Body of pancreas (tissue), 4 donors: Measurements from ENCODE around the gene ZFHX3. TPM values are rescaled to one million over a fixed set of nuclear protein-coding genes. Genes with fewer than 3 reads are reported as not detected.

Source experiments
- ATAC-seq: fragments of 150-250 bp; one replicate; pipeline ENCODE4 v1.9.1; 2016
- DNase-seq, 4 donors: peaks; one replicate each; pipeline ENCODE4 v3.0.0-alpha.2; 2019
- H3K27ac ChIP-seq, 4 donors: fragments of 200-600 bp; sonication (generic); 1 replicate in 3 of 4; 2 replicates in 1 of 4; pipeline versions ENCODE4 v1.5.1 to v1.6.1; 2016 to 2019; ENCODE audit warnings: mild to moderate bottlenecking in 1 of 4, mixed read lengths in 1 of 4, moderate library complexity in 1 of 4
- H3K27me3 ChIP-seq, 2 donors: fragments of 200-600 bp; sonication (generic); one replicate each; pipeline ENCODE4 v1.6.0; 2016; ENCODE audit warnings: mild to moderate bottlenecking in 1 of 2
- H3K36me3 ChIP-seq, 2 donors: fragments of 200-600 bp; sonication (generic); replicated peaks in 1 of 2; 2 replicates each; pipeline ENCODE4 v1.5.1; 2016; ENCODE audit warnings: low read depth in 2 of 2; ENCODE audit not compliant: insufficient read depth in 1 of 2
- H3K4me1 ChIP-seq: fragments of 200-600 bp; sonication (generic); one replicate; pipeline ENCODE4 v1.6.0; 2016
- H3K4me3 ChIP-seq, 2 donors: fragments of 200-600 bp; sonication (generic); 1 replicate in 1 of 2; 2 replicates in 1 of 2; pipeline ENCODE4 v1.5.1; 2016 to 2019
- H3K9me3 ChIP-seq, 3 donors: fragments of 200-600 bp; sonication (generic); 1 replicate in 2 of 3; 2 replicates in 1 of 3; pipeline ENCODE4 v1.5.1; 2016
- POLR2A ChIP-seq, 3 donors: fragments of 450-650 bp; IDR thresholded peaks; one replicate each; pipeline ENCODE4 v1.6.1; 2016; ENCODE audit warnings: antibody characterized with exemption in 3 of 3, mild to moderate bottlenecking in 2 of 3
- WGBS, 2 donors: methylation state at CpG; one replicate each; pipeline ENCODE4 v1.1.5; 2017; 5-methylcytosine and 5-hydroxymethylcytosine counted together
- intact Hi-C: fragments of 100-400 bp; cut with DNase I; formaldehyde crosslinking; loops from one replicate; pipeline ENCODE4 v1.15.1; 2023
- total RNA-seq, 2 donors: library from RNA; depleted of rRNA; stranded (reverse); fragments of >200 nt; gene quantifications; one replicate each; pipeline ENCODE4 v1.1.0, GENCODE V29; 2016
- TF ChIP-seq, protein P1 (sequence below), 7 experiments: fragments of 450-650 bp in 4 of 7; fragments of 200-600 bp in 3 of 7; sonication (generic) in 3 of 7; IDR thresholded peaks; one replicate each; pipeline ENCODE4 v1.5.1; 2016 to 2019; ENCODE audit warnings: antibody characterized with exemption in 7 of 7

ZFHX3 gene
- total RNA-seq, 2 donors from 2014 or later = 22.4 to 24.6 TPM

DNA sequence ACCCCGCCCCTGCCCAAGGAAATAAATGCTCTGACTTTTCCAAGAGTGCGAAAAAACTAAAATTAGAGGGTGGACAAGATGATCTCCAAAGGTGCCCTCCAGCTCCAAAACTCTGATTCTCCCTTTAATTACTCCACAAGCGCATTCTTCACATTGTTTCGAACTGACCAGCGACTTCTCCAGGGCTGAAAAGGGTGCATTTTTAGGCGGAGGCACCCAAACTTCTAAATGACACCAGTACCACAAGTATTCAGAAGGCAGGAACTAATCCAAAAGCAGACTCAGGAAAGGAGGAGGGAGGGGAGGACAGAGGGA lies 750 bp downstream of the ZFHX3 start:
- TF ChIP-seq POLR2A (IDR thresholded peaks at IDR 0.05) = no peak
- TF ChIP-seq, protein P1, sequence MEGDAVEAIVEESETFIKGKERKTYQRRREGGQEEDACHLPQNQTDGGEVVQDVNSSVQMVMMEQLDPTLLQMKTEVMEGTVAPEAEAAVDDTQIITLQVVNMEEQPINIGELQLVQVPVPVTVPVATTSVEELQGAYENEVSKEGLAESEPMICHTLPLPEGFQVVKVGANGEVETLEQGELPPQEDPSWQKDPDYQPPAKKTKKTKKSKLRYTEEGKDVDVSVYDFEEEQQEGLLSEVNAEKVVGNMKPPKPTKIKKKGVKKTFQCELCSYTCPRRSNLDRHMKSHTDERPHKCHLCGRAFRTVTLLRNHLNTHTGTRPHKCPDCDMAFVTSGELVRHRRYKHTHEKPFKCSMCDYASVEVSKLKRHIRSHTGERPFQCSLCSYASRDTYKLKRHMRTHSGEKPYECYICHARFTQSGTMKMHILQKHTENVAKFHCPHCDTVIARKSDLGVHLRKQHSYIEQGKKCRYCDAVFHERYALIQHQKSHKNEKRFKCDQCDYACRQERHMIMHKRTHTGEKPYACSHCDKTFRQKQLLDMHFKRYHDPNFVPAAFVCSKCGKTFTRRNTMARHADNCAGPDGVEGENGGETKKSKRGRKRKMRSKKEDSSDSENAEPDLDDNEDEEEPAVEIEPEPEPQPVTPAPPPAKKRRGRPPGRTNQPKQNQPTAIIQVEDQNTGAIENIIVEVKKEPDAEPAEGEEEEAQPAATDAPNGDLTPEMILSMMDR (IDR thresholded peaks at IDR 0.05) = no peak
- 34 to 47% methylated on average over 6 of the region's 6 CpGs for WGBS, 2 donors
- peak overlapping the region in 1 of 2 donors; percentile 45 for H3K4me3 ChIP-seq
- no peak for DNase-seq
- H3K27ac ChIP-seq = peak overlapping the region; percentile 90 to 97 (median 96)
- H3K4me1 ChIP-seq = peaks cover 70% of the 10 kb centered on the region
- H3K27me3 ChIP-seq = no peaks in the 10 kb centered on the region
- no peaks in the 10 kb centered on the region for H3K9me3 ChIP-seq
- no peaks in the 10 kb centered on the region for H3K36me3 ChIP-seq
- ATAC-seq = no peak
- intact Hi-C loops = no loop called here

DNA sequence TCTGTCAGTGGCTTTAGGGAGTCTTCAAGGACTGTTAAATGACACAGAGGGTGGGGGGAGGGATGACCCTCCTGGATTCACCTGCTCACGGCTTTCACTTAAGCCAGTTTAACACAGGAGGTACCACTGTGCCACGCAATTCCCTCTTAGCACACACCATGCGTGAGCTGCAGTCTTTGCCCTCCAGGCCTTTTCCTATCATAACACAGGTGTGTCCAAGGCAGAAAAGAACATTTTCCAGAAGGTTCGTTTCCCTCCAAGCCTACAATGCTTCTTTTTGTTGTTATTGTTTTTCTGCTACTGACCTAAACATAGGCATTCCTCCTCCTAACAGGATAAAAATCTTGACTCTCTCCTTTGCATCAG lies 1.1 kb downstream of the ZFHX3 start:
- intact Hi-C loops = no loop called here
- Histone ChIP-seq H3K27me3 (no peaks in the 10 kb centered on the region), H3K9me3 (no peaks in the 10 kb centered on the region), H3K4me1 (peaks cover 70% of the 10 kb centered on the region), H3K36me3 (no peaks in the 10 kb centered on the region), H3K4me3 (no peak overlapping the region), H3K27ac (peak overlapping the region; percentile 90 to 97 (median 96))
- DNase-seq (no peak), ATAC-seq (no peak)
- no peak for TF ChIP-seq POLR2A (IDR thresholded peaks at IDR 0.05)
- TF ChIP-seq, protein P1 (IDR thresholded peaks at IDR 0.05) = no peak
- WGBS, 2 donors = 40 to 41% methylated on average over 4 of the region's 4 CpGs

DNA sequence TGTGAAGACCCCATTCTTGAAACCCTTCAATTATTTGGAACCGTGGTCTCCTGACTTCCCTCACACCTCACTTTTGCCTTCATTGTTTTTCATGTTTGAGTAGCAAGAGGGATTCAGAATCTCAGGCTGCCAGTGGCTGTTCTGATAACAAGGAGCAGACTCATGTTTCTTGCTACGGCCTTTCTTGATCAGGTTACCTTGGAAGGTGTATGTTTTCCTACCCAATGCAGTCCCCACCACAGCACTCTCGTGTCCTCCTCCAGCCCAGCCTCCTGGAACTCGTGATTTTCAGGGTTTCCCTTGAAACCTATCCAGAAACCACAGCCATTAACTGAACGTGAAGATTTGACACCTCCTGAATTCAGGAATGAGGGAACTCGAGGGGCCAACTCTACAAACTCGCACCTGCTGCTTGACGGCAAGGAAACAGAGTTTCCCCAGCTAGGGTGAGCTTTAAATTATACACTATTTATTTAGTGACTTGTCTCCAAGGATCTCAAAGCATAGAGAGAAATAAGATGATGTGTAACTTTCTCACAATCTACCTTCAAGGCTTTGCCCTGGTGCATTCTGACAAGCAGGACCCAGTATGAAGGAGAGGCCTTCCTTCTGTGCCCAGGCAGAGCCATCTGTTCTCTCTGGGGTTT lies 1.6 kb downstream of the ZFHX3 start:
- Histone ChIP-seq H3K27me3 (no peaks in the 10 kb centered on the region), H3K27ac (peak overlapping the region; percentile 90 to 97 (median 96)), H3K36me3 (no peaks in the 10 kb centered on the region), H3K4me3 (no peak overlapping the region), H3K4me1 (peaks cover 68% of the 10 kb centered on the region), H3K9me3 (no peaks in the 10 kb centered on the region)
- DNase-seq (peak in 3 of 4 donors; percentile 44 to 50 (median 47)), ATAC-seq (no peak)
- WGBS, 2 donors = 22 to 25% methylated on average over 8 of the region's 8 CpGs
- intact Hi-C loops = no loop called here
- TF ChIP-seq POLR2A (IDR thresholded peaks at IDR 0.05) = no peak
- TF ChIP-seq, protein P1 (IDR thresholded peaks at IDR 0.05) = no peak

DNA sequence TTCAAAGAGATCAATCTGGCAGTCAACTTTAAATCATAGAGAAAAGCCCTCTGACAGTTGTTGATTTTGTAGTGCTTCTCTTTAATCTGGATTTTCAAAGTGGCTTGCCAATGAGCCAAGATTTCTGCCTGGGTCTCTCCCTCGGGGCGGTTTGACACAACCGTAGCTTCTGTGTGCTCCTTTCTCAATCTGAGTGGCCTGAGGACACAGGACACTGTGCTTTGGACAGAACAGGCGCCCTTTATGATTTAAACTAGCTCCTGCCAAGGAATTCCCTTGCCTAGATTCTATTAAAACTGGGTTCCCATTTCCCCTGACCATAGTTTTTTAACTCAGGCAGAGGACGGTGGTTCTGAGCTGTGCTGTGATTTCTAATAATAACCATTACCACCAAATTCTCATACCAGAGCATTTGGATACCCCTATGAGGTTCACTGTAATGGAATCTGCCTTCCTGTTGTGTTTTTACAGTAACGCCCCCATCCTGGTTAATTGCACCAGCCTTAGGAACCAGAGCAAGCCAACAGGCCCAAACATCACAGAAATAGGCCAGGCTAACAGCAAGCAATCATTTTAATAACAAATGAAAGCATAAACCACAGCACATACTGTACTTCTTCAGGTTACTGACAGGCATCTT lies 4.0 kb downstream of the ZFHX3 start:
- no peak overlapping the region for H3K27ac ChIP-seq
- intact Hi-C loops = no loop called here

More for the DNA sequence above, 4.0 kb downstream of the ZFHX3 start:
- no peak overlapping the region for H3K4me3 ChIP-seq
- no peak for ATAC-seq
- H3K27me3 ChIP-seq = no peaks in the 10 kb centered on the region
- TF ChIP-seq, protein P1 (IDR thresholded peaks at IDR 0.05) = no peak
- no peak for TF ChIP-seq POLR2A (IDR thresholded peaks at IDR 0.05)
- WGBS, 2 donors = 66 to 70% methylated on average over 6 of the region's 6 CpGs
- H3K4me1 ChIP-seq = peaks cover 57% of the 10 kb centered on the region
- no peak for DNase-seq
- H3K9me3 ChIP-seq = no peaks in the 10 kb centered on the region
- H3K36me3 ChIP-seq = no peaks in the 10 kb centered on the region
